GM12878 (cell line): ENCODE data around the gene USP12.

Experiments
- GATAD2B ChIP-seq: fragments of 450-650 bp; conservative IDR thresholded peaks from 2 replicates; pipeline ENCODE4 v1.6.1; 2017; ENCODE audit warnings: low read depth, mild to moderate bottlenecking, moderate library complexity
- NR2F1 ChIP-seq: fragments of 450-650 bp; conservative IDR thresholded peaks from 2 replicates; pipeline ENCODE4 v1.6.1; 2017; ENCODE audit warnings: mild to moderate bottlenecking
- POLR2A ChIP-seq: IDR thresholded peaks from 2 replicates; pipeline ENCODE4 v1.6.1; 2011; ENCODE audit warnings: low read depth, mild to moderate bottlenecking, low read length
- YY1 ChIP-seq: IDR thresholded peaks from 2 replicates; pipeline ENCODE4 v1.6.1; 2011; ENCODE audit warnings: low read depth, mild to moderate bottlenecking, low read length
- ZNF274 ChIP-seq: IDR thresholded peaks from one replicate; pipeline ENCODE4 v1.8.0; 2011; ENCODE audit not compliant: insufficient read length, insufficient read depth
- TF ChIP-seq, protein P1 (sequence below), 3 experiments: IDR thresholded peaks in 2 of 3; conservative IDR thresholded peaks in 1 of 3; 2 replicates each; pipeline ENCODE4 v1.5.1; 2011; ENCODE audit warnings: low read depth in 3 of 3, low read length in 3 of 3, mild to moderate bottlenecking in 3 of 3, control low read depth in 2 of 3, moderate library complexity in 2 of 3, inconsistent platforms in 1 of 3, mixed read lengths in 1 of 3; ENCODE audit not compliant: control insufficient read depth in 2 of 3, insufficient read depth in 1 of 3; ENCODE audit errors: extremely low read depth in 1 of 3
- TF ChIP-seq, protein P2 (sequence below): IDR thresholded peaks from 2 replicates; pipeline ENCODE4 v1.6.1; 2011; ENCODE audit warnings: low read depth, low read length, improper control_type of control experiment, borderline replicate concordance

DNA sequence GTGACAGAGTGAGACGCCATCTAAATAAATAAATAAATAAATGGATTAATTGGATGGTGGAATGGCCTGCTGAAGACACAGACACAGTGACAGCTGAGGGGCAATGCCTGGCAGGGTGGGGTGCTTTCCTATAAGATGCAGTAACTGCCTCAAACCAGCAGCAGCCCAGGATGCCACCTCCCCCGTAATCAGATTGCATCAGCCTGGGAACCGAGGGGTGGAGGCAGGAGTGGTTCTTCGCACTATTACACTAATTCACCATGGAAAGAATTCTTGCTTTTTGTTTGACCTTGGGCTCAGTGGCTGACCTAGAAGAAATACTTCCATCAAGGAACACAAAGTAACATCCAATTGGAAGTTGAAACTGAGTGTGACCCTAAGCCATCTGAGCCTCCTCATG lies 31.6 kb upstream of the USP12 start:
- TF ChIP-seq YY1 (no peak), ZNF274 (no peak), POLR2A (no peak), NR2F1 (no peak), GATAD2B (no peak)
- TF ChIP-seq, protein P1, sequence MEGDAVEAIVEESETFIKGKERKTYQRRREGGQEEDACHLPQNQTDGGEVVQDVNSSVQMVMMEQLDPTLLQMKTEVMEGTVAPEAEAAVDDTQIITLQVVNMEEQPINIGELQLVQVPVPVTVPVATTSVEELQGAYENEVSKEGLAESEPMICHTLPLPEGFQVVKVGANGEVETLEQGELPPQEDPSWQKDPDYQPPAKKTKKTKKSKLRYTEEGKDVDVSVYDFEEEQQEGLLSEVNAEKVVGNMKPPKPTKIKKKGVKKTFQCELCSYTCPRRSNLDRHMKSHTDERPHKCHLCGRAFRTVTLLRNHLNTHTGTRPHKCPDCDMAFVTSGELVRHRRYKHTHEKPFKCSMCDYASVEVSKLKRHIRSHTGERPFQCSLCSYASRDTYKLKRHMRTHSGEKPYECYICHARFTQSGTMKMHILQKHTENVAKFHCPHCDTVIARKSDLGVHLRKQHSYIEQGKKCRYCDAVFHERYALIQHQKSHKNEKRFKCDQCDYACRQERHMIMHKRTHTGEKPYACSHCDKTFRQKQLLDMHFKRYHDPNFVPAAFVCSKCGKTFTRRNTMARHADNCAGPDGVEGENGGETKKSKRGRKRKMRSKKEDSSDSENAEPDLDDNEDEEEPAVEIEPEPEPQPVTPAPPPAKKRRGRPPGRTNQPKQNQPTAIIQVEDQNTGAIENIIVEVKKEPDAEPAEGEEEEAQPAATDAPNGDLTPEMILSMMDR (IDR thresholded peaks at IDR 0.05 in 2 of 3, conservative IDR thresholded peaks at IDR 0.05 in 1 of 3; ENCODE audit: control insufficient read depth in 2 of 3, extremely low read depth in 1 of 3, insufficient read depth in 1 of 3, low read depth in 3 of 3, low read length in 3 of 3), result no peak
- TF ChIP-seq, protein P2, sequence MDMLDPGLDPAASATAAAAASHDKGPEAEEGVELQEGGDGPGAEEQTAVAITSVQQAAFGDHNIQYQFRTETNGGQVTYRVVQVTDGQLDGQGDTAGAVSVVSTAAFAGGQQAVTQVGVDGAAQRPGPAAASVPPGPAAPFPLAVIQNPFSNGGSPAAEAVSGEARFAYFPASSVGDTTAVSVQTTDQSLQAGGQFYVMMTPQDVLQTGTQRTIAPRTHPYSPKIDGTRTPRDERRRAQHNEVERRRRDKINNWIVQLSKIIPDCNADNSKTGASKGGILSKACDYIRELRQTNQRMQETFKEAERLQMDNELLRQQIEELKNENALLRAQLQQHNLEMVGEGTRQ, result no peak
